Panc1 (cell line): ENCODE results near the gene TM4SF4. TPM values are rescaled to one million over a fixed set of nuclear protein-coding genes. Genes with fewer than 3 reads are reported as not detected.

Experiments
- ATAC-seq: fragments of 200-7000 bp; cut with Tn5 transposase; 2 replicates; pipeline ENCODE4 v1.9.1; 2020; ENCODE audit warnings: mild to moderate bottlenecking, moderate library complexity
- BruUV-seq: library from RNA; stranded (reverse); fragments of 400-500 nt; replicated peaks from 2 replicates; lab custom pipeline; 2021; lab: Mats Ljungman, UMichigan
- CTCF ChIA-PET: fragments of 300-600 bp; sonication (Branson Sonifier 250); formaldehyde crosslinking; loops from one replicate; lab custom pipeline; 2022; ENCODE audit warnings: antibody characterized with exemption; lab: Charles Lee
- POLR2A ChIA-PET: fragments of 300-600 bp; sonication (Branson Sonifier 250); formaldehyde crosslinking; loops from one replicate; lab custom pipeline; 2022; ENCODE audit warnings: antibody characterized with exemption; lab: Charles Lee
- DNase-seq: peaks from one replicate; pipeline ENCODE4 v3.0.0-alpha.2; 2010; ENCODE audit warnings: low read depth, low spot score
- H3K27ac ChIP-seq: 2 replicates; pipeline ENCODE4 v1.5.1; 2011; ENCODE audit warnings: mild to moderate bottlenecking, low read length, inconsistent platforms
- H3K27me3 ChIP-seq: fragments of 200-500 bp; sonication (Bioruptor generic); 2 replicates; pipeline ENCODE4 v1.6.0; 2014; ENCODE audit warnings: low read length, inconsistent platforms; ENCODE audit not compliant: control insufficient read depth, insufficient read depth
- H3K36me3 ChIP-seq: fragments of 200-500 bp; sonication (Bioruptor generic); 2 replicates; pipeline ENCODE4 v1.5.1; 2014; ENCODE audit warnings: inconsistent platforms, mild to moderate bottlenecking, low read length, moderate library complexity; ENCODE audit not compliant: control insufficient read depth, insufficient read depth
- H3K4me1 ChIP-seq: 2 replicates; pipeline ENCODE4 v1.5.1; 2011; ENCODE audit warnings: inconsistent platforms, mild to moderate bottlenecking, low read length, moderate library complexity; ENCODE audit not compliant: control insufficient read depth, insufficient read depth
- H3K4me3 ChIP-seq, 2 experiments: 2 replicates each; pipeline ENCODE4 v1.5.1; 2011 to 2012; ENCODE audit warnings: low read depth in 2 of 2, low read length in 2 of 2, mild to moderate bottlenecking in 2 of 2, inconsistent platforms in 1 of 2, moderate library complexity in 1 of 2
- H3K9me3 ChIP-seq: fragments of 200-500 bp; sonication (Bioruptor generic); 2 replicates; pipeline ENCODE4 v1.5.1; 2014; ENCODE audit warnings: low read depth, mild to moderate bottlenecking, inconsistent platforms, low read length, moderate library complexity; ENCODE audit not compliant: control insufficient read depth, insufficient read depth
- CTCF ChIP-seq: fragments of 450-650 bp; IDR thresholded peaks from 2 replicates; pipeline ENCODE4 v1.5.1; 2017; ENCODE audit warnings: mild to moderate bottlenecking
- POLR2AphosphoS5 ChIP-seq: IDR thresholded peaks from 2 replicates; pipeline ENCODE4 v1.6.1; 2012; ENCODE audit warnings: mild to moderate bottlenecking, low read depth, low read length, moderate library complexity
- REST ChIP-seq, 2 experiments: IDR thresholded peaks; 2 replicates each; pipeline ENCODE4 v1.6.1; 2011 to 2012; ENCODE audit warnings: low read depth in 2 of 2, control low read depth in 1 of 2, low read length in 1 of 2, mild to moderate bottlenecking in 1 of 2, moderate library complexity in 1 of 2; ENCODE audit not compliant: insufficient read depth in 1 of 2
- SIN3A ChIP-seq: IDR thresholded peaks from 2 replicates; pipeline ENCODE4 v1.6.1; 2012; ENCODE audit warnings: low read depth, mild to moderate bottlenecking, low read length, moderate library complexity, borderline replicate concordance; ENCODE audit not compliant: insufficient read depth
- TCF7L2 ChIP-seq: IDR thresholded peaks from 2 replicates; pipeline ENCODE4 v1.6.1; 2011; ENCODE audit warnings: mild to moderate bottlenecking, low read depth, low read length, inconsistent platforms
- in situ Hi-C: cut with HindIII; loops from 2 replicates; pipeline ENCODE4 v1.10.0; 2016; ENCODE audit warnings: low sequenced_read_pairs, low pct_unique_long_range_greater_than_20kb
- intact Hi-C: fragments of 100-400 bp; cut with micrococcal nuclease; formaldehyde crosslinking; loops from one replicate; pipeline ENCODE4 v1.10.0; 2022; ENCODE audit not compliant: unreplicated experiment
- total RNA-seq: library from RNA; stranded (reverse); gene quantifications from one replicate; pipeline ENCODE4 v1.2.1, GENCODE V29; 2021; ENCODE audit not compliant: unreplicated experiment

TM4SF4 gene
- total RNA-seq, 1 experiment from 2014 or later: 0.46 TPM

- no peak overlapping the region for H3K27ac ChIP-seq
- POLR2A ChIA-PET: no interaction called here
- CTCF ChIA-PET: no interaction called here
- no peak overlapping the region for H3K4me3 ChIP-seq
- no peaks in the 10 kb centered on the region for H3K27me3 ChIP-seq
- no peaks in the 10 kb centered on the region for H3K4me1 ChIP-seq
- DNase-seq: no peak
- ATAC-seq: no peak
- in situ Hi-C loops: no loop called here
- intact Hi-C loops: no loop called here
- BruUV-seq: no TSS peak
- no peaks in the 10 kb centered on the region for H3K9me3 ChIP-seq
- TF ChIP-seq SIN3A (no peak), CTCF (no peak), TCF7L2 (no peak), REST (IDR thresholded peaks at IDR 0.05; ENCODE audit: insufficient read depth in 1 of 2, low read depth in 2 of 2, low read length in 1 of 2) (no peak), POLR2AphosphoS5 (no peak)
- no peaks in the 10 kb centered on the region for H3K36me3 ChIP-seq
These were observed 12.4 kb upstream of the TM4SF4 start for GRCh38 chr3:149462051-149462450.

- BruUV-seq: no TSS peak
- TF ChIP-seq TCF7L2 (no peak), SIN3A (no peak), REST (IDR thresholded peaks at IDR 0.05; ENCODE audit: insufficient read depth in 1 of 2, low read depth in 2 of 2, low read length in 1 of 2) (no peak), POLR2AphosphoS5 (no peak), CTCF (no peak)
- ChIA-PET POLR2A (no interaction called here), CTCF (no interaction called here)
- no peaks in the 10 kb centered on the region for H3K27me3 ChIP-seq
- intact Hi-C loops: no loop called here
- in situ Hi-C loops: no loop called here
- no peaks in the 10 kb centered on the region for H3K4me1 ChIP-seq
- no peak overlapping the region for H3K4me3 ChIP-seq
- DNase-seq (no peak), ATAC-seq (no peak)
- no peak overlapping the region for H3K27ac ChIP-seq
- H3K9me3 ChIP-seq: no peaks in the 10 kb centered on the region
- H3K36me3 ChIP-seq: no peaks in the 10 kb centered on the region
These were observed 11.9 kb upstream of the TM4SF4 start for GRCh38 chr3:149462581-149463011.
